HepG2 (cell line): ENCODE results near the gene LRRTM3.

Source experiments
- CEBPB ChIP-seq: IDR thresholded peaks from 2 replicates; pipeline ENCODE4 v1.6.1; 2011; ENCODE audit warnings: low read depth, low read length, improper control_type of control experiment, borderline replicate concordance
- CHCHD3 ChIP-seq: sonication (generic); formaldehyde crosslinking; IDR thresholded peaks from 2 replicates; pipeline ENCODE4 v1.8.0; 2022; ENCODE audit warnings: mild to moderate bottlenecking, missing genetic modification reagents, moderate library complexity
- CHD4 ChIP-seq: fragments of 200-600 bp; sonication (generic); IDR thresholded peaks from 2 replicates; pipeline ENCODE4 v1.7.0; 2017; ENCODE audit warnings: mild to moderate bottlenecking, low read length, borderline replicate concordance
- CREB1 ChIP-seq, 2 experiments: fragments of 450-650 bp in 1 of 2; IDR thresholded peaks; 2 replicates each; pipeline ENCODE4 v1.6.1; 2016 to 2017; ENCODE audit warnings: control low read depth in 1 of 2, mild to moderate bottlenecking in 1 of 2, missing compliant biosample characterization in 1 of 2, missing genetic modification characterization in 1 of 2
- ELF3 ChIP-seq: IDR thresholded peaks from 2 replicates; pipeline ENCODE4 v1.6.1; 2016; ENCODE audit warnings: missing genetic modification reagents, missing compliant biosample characterization
- GABPA ChIP-seq, 2 experiments: IDR thresholded peaks; 2 replicates each; pipeline ENCODE4 v1.6.1; 2011 to 2016; ENCODE audit warnings: low read depth in 2 of 2, low read length in 1 of 2, missing biosample characterization in 1 of 2, missing genetic modification characterization in 1 of 2
- HNRNPK ChIP-seq: fragments of 200-400 bp; formaldehyde crosslinking; IDR thresholded peaks from 2 replicates; pipeline ENCODE4 v1.6.1; 2018; ENCODE audit warnings: low read length, low read depth, moderate library complexity, mild to moderate bottlenecking; ENCODE audit not compliant: poor library complexity, severe bottlenecking
- MYC ChIP-seq: sonication (generic); formaldehyde crosslinking; IDR thresholded peaks from 2 replicates; pipeline ENCODE4 v1.9.0; 2021; ENCODE audit warnings: missing genetic modification reagents, borderline replicate concordance
- NR3C1 ChIP-seq: sonication (generic); formaldehyde crosslinking; IDR thresholded peaks from 2 replicates; pipeline ENCODE4 v1.4.0; 2020; ENCODE audit warnings: missing genetic modification reagents
- PAX8 ChIP-seq: sonication (generic); formaldehyde crosslinking; IDR thresholded peaks from 2 replicates; pipeline ENCODE4 v1.8.0; 2022; ENCODE audit warnings: mild to moderate bottlenecking, missing genetic modification reagents, borderline replicate concordance
- ZNF510 ChIP-seq: sonication (generic); formaldehyde crosslinking; IDR thresholded peaks from 2 replicates; pipeline ENCODE4 v1.4.0; 2020; ENCODE audit warnings: low read depth, mild to moderate bottlenecking, missing genetic modification reagents
- ZSCAN25 ChIP-seq: sonication (generic); formaldehyde crosslinking; IDR thresholded peaks from 2 replicates; pipeline ENCODE4 v1.8.0; 2022; ENCODE audit warnings: mild to moderate bottlenecking, missing genetic modification reagents
- ZSCAN29 ChIP-seq: sonication (generic); formaldehyde crosslinking; conservative IDR thresholded peaks from 2 replicates; pipeline ENCODE4 v1.4.0; 2020; ENCODE audit warnings: mild to moderate bottlenecking, missing genetic modification reagents
- TF ChIP-seq, protein P1 (sequence below): sonication (generic); formaldehyde crosslinking; IDR thresholded peaks from 2 replicates; pipeline ENCODE4 v1.5.0; 2020; ENCODE audit warnings: mild to moderate bottlenecking, missing genetic modification reagents, moderate library complexity

DNA sequence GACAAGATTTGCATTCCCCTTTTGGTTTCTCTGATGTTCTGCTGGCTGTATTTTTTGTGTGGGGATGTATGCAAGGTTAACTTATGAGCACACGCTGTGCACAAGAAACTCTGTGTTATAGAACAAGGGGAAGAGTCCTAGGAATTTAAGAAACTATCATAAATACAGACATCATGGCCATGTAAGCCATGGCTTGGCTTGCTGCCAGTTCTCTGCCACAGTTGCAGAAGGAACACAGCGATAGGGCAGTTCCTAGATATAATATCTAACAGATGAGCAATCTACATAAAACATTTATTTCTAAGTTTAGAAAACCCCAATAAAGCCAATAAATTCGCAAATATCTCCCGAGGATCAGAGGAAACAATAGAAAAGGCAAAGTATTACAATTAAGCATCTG lies 153.3 kb downstream of the LRRTM3 start:
- TF ChIP-seq CHD4 (no peak), PAX8 (CRISPR knock-in tag) (no peak), CEBPB (no peak), ZNF510 (no peak), GABPA (IDR thresholded peaks at IDR 0.05; ENCODE audit: low read depth, low read length) (no peak), GABPA (CRISPR knock-in tag; IDR thresholded peaks at IDR 0.05; ENCODE audit: low read depth) (no peak), ZSCAN25 (CRISPR knock-in tag) (no peak), ZSCAN29 (no peak), MYC (CRISPR knock-in tag) (no peak), HNRNPK (no peak), ELF3 (no peak), CREB1 (IDR thresholded peaks at IDR 0.05) (no peak), CREB1 (CRISPR knock-in tag; IDR thresholded peaks at IDR 0.05) (no peak), CHCHD3 (CRISPR knock-in tag) (no peak), NR3C1 (CRISPR knock-in tag) (no peak)
- TF ChIP-seq, protein P1, sequence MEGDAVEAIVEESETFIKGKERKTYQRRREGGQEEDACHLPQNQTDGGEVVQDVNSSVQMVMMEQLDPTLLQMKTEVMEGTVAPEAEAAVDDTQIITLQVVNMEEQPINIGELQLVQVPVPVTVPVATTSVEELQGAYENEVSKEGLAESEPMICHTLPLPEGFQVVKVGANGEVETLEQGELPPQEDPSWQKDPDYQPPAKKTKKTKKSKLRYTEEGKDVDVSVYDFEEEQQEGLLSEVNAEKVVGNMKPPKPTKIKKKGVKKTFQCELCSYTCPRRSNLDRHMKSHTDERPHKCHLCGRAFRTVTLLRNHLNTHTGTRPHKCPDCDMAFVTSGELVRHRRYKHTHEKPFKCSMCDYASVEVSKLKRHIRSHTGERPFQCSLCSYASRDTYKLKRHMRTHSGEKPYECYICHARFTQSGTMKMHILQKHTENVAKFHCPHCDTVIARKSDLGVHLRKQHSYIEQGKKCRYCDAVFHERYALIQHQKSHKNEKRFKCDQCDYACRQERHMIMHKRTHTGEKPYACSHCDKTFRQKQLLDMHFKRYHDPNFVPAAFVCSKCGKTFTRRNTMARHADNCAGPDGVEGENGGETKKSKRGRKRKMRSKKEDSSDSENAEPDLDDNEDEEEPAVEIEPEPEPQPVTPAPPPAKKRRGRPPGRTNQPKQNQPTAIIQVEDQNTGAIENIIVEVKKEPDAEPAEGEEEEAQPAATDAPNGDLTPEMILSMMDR = no peak
